NCI-H187 (cell line): ENCODE results near the gene CD3D.
"Not testable (repeated sequence)": the region's sequence is repeated elsewhere in the genome, so short reads cannot be mapped to it uniquely, and the experiment has no call there.

Experiments used
- DNase-seq, 2 experiments: peaks; one replicate each; lab custom pipeline; 2025; lab: John Stamatoyannopoulos, UW

CD3D gene

DNA sequence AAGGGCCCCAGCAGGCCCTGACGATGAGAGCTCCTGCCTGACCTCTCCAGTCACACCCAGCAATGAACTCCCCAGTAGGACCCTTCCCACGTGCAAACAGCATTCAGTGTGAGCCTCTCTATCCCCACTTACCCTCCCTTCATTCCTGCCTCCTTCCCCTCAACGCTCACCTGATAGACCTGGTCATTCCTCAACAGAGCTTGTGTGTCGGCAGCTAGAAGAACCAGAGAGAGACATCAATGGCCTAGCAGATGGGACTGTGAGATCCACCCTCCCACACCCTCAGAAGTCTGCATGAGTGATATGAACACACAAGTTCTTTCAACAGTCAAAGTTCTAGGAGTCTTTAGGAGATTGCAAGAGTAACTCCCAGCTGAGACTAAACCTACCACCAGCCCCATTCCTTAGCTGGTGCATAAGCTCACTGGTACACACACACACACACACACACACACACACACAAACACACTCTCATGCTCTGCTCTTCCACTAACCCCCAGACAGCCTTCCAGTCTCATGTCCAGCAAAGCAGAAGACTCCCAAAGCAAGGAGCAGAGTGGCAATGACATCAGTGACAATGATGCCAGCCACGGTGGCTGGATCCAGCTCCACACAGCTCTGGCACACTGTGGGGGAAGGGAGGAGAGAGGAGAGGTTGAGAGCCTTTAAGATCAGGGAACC, 3.1 kb downstream of the CD3D start:
- no peak for DNase-seq

DNA sequence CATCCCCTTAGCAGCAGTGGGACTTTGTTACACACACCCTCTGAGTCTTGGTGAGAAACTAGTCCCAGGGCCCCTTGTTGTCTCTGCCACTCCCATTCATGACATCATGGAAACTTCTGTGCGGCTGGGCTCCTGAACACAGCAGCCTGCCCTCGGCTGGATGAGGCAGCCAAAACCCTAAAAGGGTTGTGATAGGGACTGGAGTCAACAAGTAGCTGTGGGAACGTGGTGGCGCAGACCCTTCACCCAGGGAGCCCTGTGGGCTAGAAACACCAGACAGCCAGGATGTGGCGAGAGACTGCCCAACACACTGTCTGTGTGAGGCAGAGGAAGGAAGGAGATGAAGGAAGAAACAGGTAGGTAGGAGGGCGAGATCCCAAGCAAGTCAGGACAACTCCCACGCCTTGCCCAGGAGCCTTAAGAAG, 3.9 kb downstream of the CD3D start:
- no peak for DNase-seq

GRCh38 chr11:118334745-118335144, 7.8 kb downstream of the CD3D start:
- no peak for DNase-seq

- DNase-seq: no peak
These were observed 13.8 kb downstream of the CD3D start for GRCh38 chr11:118328745-118329144.

GRCh38 chr11:118325283-118325682, 17.2 kb downstream of the CD3D start:
- no peak for DNase-seq

DNA sequence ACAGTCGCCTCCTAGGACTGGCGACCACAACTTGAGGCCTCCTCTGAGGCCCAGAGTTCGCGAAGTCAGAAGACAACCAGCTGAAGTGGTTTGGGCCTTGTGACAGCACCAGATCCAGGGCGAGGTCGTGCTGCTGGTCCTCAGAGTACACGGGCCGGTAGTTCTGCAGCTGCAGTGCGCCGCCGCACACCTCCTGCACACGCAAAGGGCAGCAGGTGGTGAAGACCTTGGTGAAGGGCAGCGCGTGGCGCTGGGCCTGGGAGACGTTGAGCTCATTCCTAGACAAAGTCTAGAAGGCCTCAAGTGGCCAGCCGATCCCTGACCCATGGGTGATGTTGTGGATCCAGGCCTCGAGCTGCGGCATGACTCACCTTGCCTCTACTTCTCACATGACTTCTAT, 19.8 kb downstream of the CD3D start:
- no peak for DNase-seq

- DNase-seq: no peak
These were observed 21.0 kb downstream of the CD3D start for GRCh38 chr11:118321386-118322082.

DNA sequence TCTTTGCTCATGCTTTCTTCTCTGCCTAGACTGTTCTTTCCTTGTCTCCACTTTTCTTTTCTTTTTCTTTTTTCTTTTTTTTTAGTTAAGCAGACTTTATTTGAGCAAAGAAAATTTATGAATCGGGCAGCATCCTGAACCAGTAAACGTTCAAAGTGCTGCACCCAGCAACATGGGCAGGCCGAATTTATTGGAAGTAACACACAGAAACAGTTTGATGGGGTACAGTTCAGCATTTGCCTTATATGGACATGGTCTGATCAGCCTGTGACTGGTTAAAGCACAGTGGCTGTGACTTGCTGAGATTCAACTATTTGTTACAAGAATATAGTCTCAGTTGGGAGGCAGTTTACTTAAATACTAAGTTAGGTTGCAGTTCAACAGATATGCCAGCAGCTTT, 22.0 kb downstream of the CD3D start:
- DNase-seq: no peak

DNA sequence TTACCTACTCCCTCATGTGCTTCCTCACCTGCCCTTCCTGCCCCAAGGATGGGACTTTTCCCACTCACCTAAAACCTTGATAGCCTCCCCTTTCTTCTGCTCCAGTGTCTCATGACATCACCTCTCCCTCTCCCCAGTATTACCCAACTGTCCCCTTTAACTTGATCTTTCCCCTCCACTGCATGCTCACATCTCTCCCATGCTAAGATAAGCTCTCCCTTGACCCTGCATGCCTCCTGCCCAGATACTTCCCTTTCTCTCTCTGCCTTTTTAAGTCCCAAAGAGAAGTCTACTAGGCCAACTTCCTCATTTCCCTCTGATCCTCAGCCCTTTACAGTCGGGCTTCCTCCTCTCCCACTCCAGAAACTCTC, 23.2 kb downstream of the CD3D start:
- DNase-seq: no peak

DNA sequence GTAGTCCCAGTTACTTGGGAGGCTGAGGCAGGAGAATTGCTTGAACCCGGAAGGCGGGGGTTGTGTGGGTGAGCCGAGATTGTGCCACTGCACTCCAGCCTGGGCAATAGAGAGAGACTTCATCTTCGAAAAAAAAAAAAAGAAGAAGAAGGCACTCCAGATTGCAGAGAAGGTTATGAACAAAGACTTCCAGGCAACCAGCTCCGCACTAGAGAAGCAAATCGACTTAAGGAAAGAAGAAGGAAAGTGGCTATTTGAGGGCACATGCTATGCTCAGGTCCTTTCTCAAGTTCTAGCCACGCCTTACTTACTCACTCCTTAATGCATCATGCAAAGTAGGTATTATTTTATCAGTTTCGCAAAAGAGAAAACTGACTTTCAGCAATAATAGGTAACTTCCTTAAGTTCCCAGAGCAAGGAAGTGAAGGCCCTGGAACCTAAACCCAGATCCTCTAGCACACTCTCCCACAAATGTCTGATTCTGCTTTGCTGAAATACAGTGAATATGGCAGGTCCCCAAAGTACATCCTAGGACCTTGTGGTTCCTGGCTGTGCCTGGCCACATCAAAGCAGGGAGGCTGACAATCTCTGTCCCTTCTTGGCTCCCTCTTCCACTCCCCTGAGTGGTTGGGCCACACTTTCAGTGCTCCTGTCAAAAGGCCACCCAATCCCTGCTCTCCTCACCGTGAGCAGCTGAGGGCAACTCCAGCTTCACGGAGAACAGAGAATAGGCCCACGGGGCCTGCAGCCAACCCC, 23.7 kb downstream of the CD3D start:
- DNase-seq: no peak

- DNase-seq: no peak
These were observed 24.4 kb downstream of the CD3D start for GRCh38 chr11:118318124-118318523.

- DNase-seq: no peak
These were observed 27.5 kb downstream of the CD3D start for GRCh38 chr11:118314988-118315411.

- no peak for DNase-seq
These were observed 29.3 kb downstream of the CD3D start for GRCh38 chr11:118313242-118313641.

GRCh38 chr11:118312328-118312727, 30.2 kb downstream of the CD3D start:
- DNase-seq: no peak

GRCh38 chr11:118311518-118311917, 31.0 kb downstream of the CD3D start:
- DNase-seq: no peak

GRCh38 chr11:118310781-118311485, 31.6 kb downstream of the CD3D start:
- DNase-seq: no peak

- DNase-seq: no peak
These were observed 32.2 kb downstream of the CD3D start for GRCh38 chr11:118310271-118310670.

GRCh38 chr11:118308995-118309528, 33.4 kb downstream of the CD3D start:
- DNase-seq: not testable (repeated sequence)

DNA sequence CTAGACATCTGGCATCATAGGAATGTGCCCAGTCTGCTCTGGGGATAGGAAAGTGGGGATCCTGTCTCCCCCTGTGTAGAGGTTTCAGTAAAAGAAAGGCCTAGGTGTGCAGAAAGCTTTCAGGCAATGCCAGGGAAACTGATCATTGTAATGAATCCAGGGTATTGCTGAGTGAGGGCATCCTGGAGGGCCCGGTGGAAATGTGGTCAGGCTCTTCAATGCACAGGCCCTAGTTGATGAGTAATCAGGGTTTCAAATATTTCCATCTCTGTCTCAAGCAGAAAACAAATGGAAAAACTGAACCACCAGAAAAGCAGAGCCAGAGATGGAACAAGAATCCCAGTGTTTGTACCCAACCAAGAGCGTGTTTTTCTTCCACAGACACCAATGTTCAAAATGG, 35.9 kb downstream of the CD3D start:
- no peak for DNase-seq

DNA sequence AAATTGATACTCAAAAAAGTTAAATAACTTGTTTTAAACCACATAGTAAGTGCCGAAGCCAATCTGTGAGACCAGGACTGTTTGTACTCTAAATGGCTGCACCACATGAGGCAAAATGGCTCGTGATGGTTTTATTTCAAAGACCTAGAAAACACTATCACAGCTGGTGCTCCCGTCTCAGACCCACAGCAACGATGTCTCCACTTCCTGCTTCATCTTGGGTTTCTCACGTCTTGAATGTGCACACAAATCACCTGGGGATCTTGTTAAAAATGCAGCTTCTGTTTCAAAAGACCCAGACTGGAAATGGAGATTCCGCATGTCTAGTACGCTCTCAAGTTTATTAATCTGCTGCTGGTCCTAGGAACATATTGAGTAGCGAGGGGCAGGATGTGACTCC, 36.8 kb downstream of the CD3D start:
- no peak for DNase-seq

GRCh38 chr11:118304568-118305248, 37.8 kb downstream of the CD3D start, which contains the start of gene CD3E:
Gene CD3E (plus strand): TSS chr11:118304730. CDS start chr11:118304953, 223 bp downstream.
- no peak for DNase-seq

DNA sequence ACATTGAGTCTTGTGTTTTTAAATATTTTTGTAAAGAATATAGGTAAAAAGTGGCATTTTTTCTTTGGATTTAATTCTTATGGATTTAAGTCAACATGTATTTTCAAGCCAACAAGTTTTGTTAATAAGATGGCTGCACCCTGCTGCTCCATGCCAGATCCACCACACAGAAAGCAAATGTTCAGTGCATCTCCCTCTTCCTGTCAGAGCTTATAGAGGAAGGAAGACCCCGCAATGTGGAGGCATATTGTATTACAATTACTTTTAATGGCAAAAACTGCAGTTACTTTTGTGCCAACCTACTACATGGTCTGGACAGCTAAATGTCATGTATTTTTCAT, 38.3 kb downstream of the CD3D start:
- DNase-seq: no peak
